Pericardium fibroblast (primary cell): ENCODE data around the gene TRIM54. TPM values are rescaled to one million over a fixed set of nuclear protein-coding genes. Genes with fewer than 3 reads are reported as not detected.

Experiments used
- total RNA-seq: library from RNA; depleted of rRNA; stranded (reverse); fragments of >200 nt; gene quantifications from 2 replicates; pipeline ENCODE4 v1.2.3, GENCODE V29; 2015

Gene TRIM54
- total RNA-seq, result not detected in 2 replicates

GRCh38 chr2:27281855-27282559 lies at the start of gene TRIM54:
TRIM54 (plus strand) TSS chr2:27282429; CDS start chr2:27282732, 303 bp downstream.

GRCh38 chr2:27262379-27263286 lies 19.6 kb upstream of the TRIM54 start, which contains the start of gene SLC30A3:
SLC30A3 (minus strand) TSS chr2:27263047; CDS start chr2:27262906, 141 bp downstream.

GRCh38 chr2:27275211-27276150 lies 6.7 kb upstream of the TRIM54 start, which contains the start of gene DNAJC5G:
DNAJC5G (plus strand) TSS chr2:27275433; CDS start chr2:27276729, 1,296 bp downstream.

GRCh38 chr2:27308359-27308881 lies 26.2 kb downstream of the TRIM54 start, which contains the start of gene UCN:
UCN (minus strand) TSS chr2:27308445; CDS start chr2:27307895, 550 bp downstream.

GRCh38 chr2:27322766-27323595 lies 40.8 kb downstream of the TRIM54 start, which contains the start of gene MPV17:
MPV17 (minus strand) TSS chr2:27323097; CDS start chr2:27322517, 580 bp downstream.

GRCh38 chr2:27356382-27357181 lies 74.4 kb downstream of the TRIM54 start, which contains the start of gene GTF3C2:
GTF3C2 (minus strand) TSS chr2:27356764; CDS start chr2:27343554, 13,210 bp downstream.

Other genes with a start within 250 kb of the TRIM54 start
- gene TMEM214, start 249.5 kb upstream of the TRIM54 start, total RNA-seq, result 36.8 and 38.7 TPM in 2 replicates
- gene AGBL5, start 230.8 kb upstream of the TRIM54 start, total RNA-seq, result 11.9 and 16.3 TPM in 2 replicates
- gene OST4, start 210.8 kb upstream of the TRIM54 start, total RNA-seq, result 432 and 658 TPM in 2 replicates
- 242 and 312 TPM in 2 replicates for gene EMILIN1, start 203.8 kb upstream of the TRIM54 start, total RNA-seq
- 0.12 TPM in 1 of 2 replicates, not detected in the other for gene KHK, start 195.7 kb upstream of the TRIM54 start, total RNA-seq
- gene CGREF1, start 163.3 kb upstream of the TRIM54 start, total RNA-seq, result 9.0 and 10.2 TPM in 2 replicates
- not detected in 2 replicates for gene ABHD1, start 158.6 kb upstream of the TRIM54 start, total RNA-seq
- 40.9 and 59.7 TPM in 2 replicates for gene PREB, start 147.8 kb upstream of the TRIM54 start, total RNA-seq
- not detected in 2 replicates for gene PRR30, start 143.0 kb upstream of the TRIM54 start, total RNA-seq
- gene TCF23, start 133.4 kb upstream of the TRIM54 start, total RNA-seq, result 0.09 TPM in 1 of 2 replicates, not detected in the other
- gene ATRAID, start 70.4 kb upstream of the TRIM54 start, total RNA-seq, result 170 and 171 TPM in 2 replicates
- 15.8 and 19.3 TPM in 2 replicates for gene SLC5A6, start 70.2 kb upstream of the TRIM54 start, total RNA-seq
- 31.2 and 41.0 TPM in 2 replicates for gene CAD, start 65.1 kb upstream of the TRIM54 start, total RNA-seq
- not detected in 2 replicates for gene SLC30A3, start 19.4 kb upstream of the TRIM54 start, total RNA-seq
- not detected in 2 replicates for gene DNAJC5G, start 7.0 kb upstream of the TRIM54 start, total RNA-seq
- gene UCN, start 26.0 kb downstream of the TRIM54 start, total RNA-seq, result 0.35 and 2.0 TPM in 2 replicates
- 93.4 and 101 TPM in 2 replicates for gene MPV17, start 40.7 kb downstream of the TRIM54 start, total RNA-seq
- 24.5 and 24.8 TPM in 2 replicates for gene GTF3C2, start 74.3 kb downstream of the TRIM54 start, total RNA-seq
- gene EIF2B4, start 87.9 kb downstream of the TRIM54 start, total RNA-seq, result 27.5 and 28.7 TPM in 2 replicates
- 134 and 146 TPM in 2 replicates for gene SNX17, start 88.2 kb downstream of the TRIM54 start, total RNA-seq
- 3.9 and 9.0 TPM in 2 replicates for gene ZNF513, start 98.3 kb downstream of the TRIM54 start, total RNA-seq
- gene PPM1G, start 127.2 kb downstream of the TRIM54 start, total RNA-seq, result 49.5 and 66.2 TPM in 2 replicates
- 79.3 and 91.0 TPM in 2 replicates for gene NRBP1, start 146.2 kb downstream of the TRIM54 start, total RNA-seq
- gene KRTCAP3, start 160.0 kb downstream of the TRIM54 start, total RNA-seq, result 5.2 TPM in 1 of 2 replicates, not detected in the other
- 13.5 and 20.7 TPM in 2 replicates for gene IFT172, start 207.3 kb downstream of the TRIM54 start, total RNA-seq
- 15.2 and 17.4 TPM in 2 replicates for gene FNDC4, start 212.8 kb downstream of the TRIM54 start, total RNA-seq
- gene GCKR, start 214.4 kb downstream of the TRIM54 start, total RNA-seq, result 0.12 TPM in 1 of 2 replicates, not detected in the other